CD4-positive, alpha-beta T cell (primary cell): ENCODE measurements around the gene ATP8A2. TPM values are rescaled to one million over a fixed set of nuclear protein-coding genes. Genes with fewer than 3 reads are reported as not detected.

ENCODE experiments used
- ATAC-seq: fragments of 200-7000 bp; cut with Tn5 transposase; one replicate; pipeline ENCODE4 v1.10.0; 2022; ENCODE audit warnings: mild to moderate bottlenecking; ENCODE audit not compliant: poor library complexity
- CTCF ChIA-PET: fragments of 350-600 bp; sonication (Branson Sonifier 250); formaldehyde crosslinking; loops from one replicate; lab custom pipeline; 2021; ENCODE audit warnings: antibody characterized with exemption, inconsistent platforms; lab: Charles Lee
- POLR2A ChIA-PET: fragments of 350-600 bp; sonication (Branson Sonifier 250); formaldehyde crosslinking; loops from one replicate; lab custom pipeline; 2021; ENCODE audit warnings: antibody characterized with exemption, inconsistent platforms; lab: Charles Lee
- DNase-seq, 14 experiments: peaks; one replicate each; pipeline ENCODE4 v3.0.0-alpha.2; 2013 to 2020; ENCODE audit warnings: mixed read lengths in 2 of 14
- H3K27ac ChIP-seq, 2 donors: one replicate each; pipeline versions ENCODE4 v1.5.1 to v1.7.0; 2013; ENCODE audit warnings: low read length in 2 of 2, low read depth in 1 of 2, mild to moderate bottlenecking in 1 of 2
- H3K27me3 ChIP-seq, 2 experiments: 1 replicate in 1 of 2; 2 replicates in 1 of 2; pipeline versions ENCODE4 v1.6.1 to v1.7.0; 2013; ENCODE audit warnings: low read length in 2 of 2, control low read depth in 1 of 2, mild to moderate bottlenecking in 1 of 2, moderate library complexity in 1 of 2; ENCODE audit not compliant: insufficient read depth in 2 of 2, control insufficient read depth in 1 of 2
- H3K36me3 ChIP-seq: one replicate; pipeline ENCODE4 v1.6.1; 2013; ENCODE audit warnings: low read length, control low read depth; ENCODE audit not compliant: insufficient read depth
- H3K4me1 ChIP-seq: one replicate; pipeline ENCODE4 v1.6.1; 2013; ENCODE audit warnings: low read length, control low read depth; ENCODE audit not compliant: insufficient read depth
- H3K4me3 ChIP-seq: one replicate; pipeline ENCODE4 v1.5.1; 2013; ENCODE audit warnings: mild to moderate bottlenecking, low read length, moderate library complexity
- H3K9me3 ChIP-seq, 2 experiments: 1 replicate in 1 of 2; 2 replicates in 1 of 2; pipeline versions ENCODE4 v1.6.1 to v1.7.0; 2013; ENCODE audit warnings: low read length in 2 of 2, mild to moderate bottlenecking in 2 of 2, control low read depth in 1 of 2, moderate library complexity in 1 of 2; ENCODE audit not compliant: control insufficient read depth in 1 of 2, insufficient read depth in 1 of 2
- H3K27ac Mint-ChIP-seq: one replicate; pipeline ENCODE4 v1.8.0; 2020; ENCODE audit warnings: mixed read lengths
- H3K27me3 Mint-ChIP-seq: one replicate; pipeline ENCODE4 v1.8.0; 2021; ENCODE audit warnings: mixed read lengths
- H3K36me3 Mint-ChIP-seq: one replicate; pipeline ENCODE4 v1.8.0; 2021; ENCODE audit warnings: low read depth, mixed read lengths
- H3K4me1 Mint-ChIP-seq: one replicate; pipeline ENCODE4 v1.8.0; 2021; ENCODE audit warnings: low read depth, mixed read lengths
- H3K4me3 Mint-ChIP-seq: one replicate; pipeline ENCODE4 v1.8.0; 2020; ENCODE audit warnings: mild to moderate bottlenecking, mixed read lengths
- H3K9me3 Mint-ChIP-seq: one replicate; pipeline ENCODE4 v1.8.0; 2020; ENCODE audit warnings: mixed read lengths
- intact Hi-C, 2 experiments: fragments of 100-400 bp; cut with DNase I in 1 of 2; cut with micrococcal nuclease in 1 of 2; formaldehyde crosslinking; loops; one replicate each; pipeline versions ENCODE4 v1.15.1 to v1.9.0; 2023 to 2025; cut with DNase I, micrococcal nuclease
- total RNA-seq, 174 experiments: library from RNA in 2 of 174; stranded (reverse) in 2 of 174; gene quantifications; one replicate each; pipeline ENCODE4 v1.2.3 and lab custom pipeline; 2021 to 2026
- TF ChIP-seq, protein P1 (sequence below): fragments of 200-600 bp; IDR thresholded peaks from one replicate; pipeline ENCODE4 v1.8.0; 2022; ENCODE audit warnings: antibody characterized with exemption, mild to moderate bottlenecking

The ATP8A2 gene
- total RNA-seq, 2 experiments from 2014 or later = 0.22 to 0.36 TPM

DNA sequence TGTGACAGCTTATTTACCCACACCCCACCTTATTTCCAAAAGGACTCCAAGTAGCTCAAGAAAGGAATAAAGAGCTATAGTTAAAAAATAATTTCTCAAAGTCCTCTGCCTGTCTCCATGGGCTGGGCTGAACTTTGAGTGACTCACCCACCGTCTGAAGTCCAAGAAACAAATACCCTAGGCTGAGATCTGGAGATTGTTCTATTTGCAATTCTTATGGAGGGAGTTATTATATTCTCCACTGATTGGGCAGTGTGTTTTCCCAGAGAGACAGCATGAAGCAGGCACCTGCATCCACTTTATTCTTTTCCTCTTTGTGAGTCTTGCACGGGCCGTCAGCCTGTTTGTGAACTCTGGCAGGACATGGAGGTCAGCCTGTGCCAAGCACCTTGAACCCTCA, 616.9 kb downstream of the ATP8A2 start:
- CTCF ChIA-PET = no interaction called here
- no peak overlapping the region for H3K4me3 ChIP-seq
- no peak overlapping the region for H3K27ac Mint-ChIP-seq
- no peaks in the 10 kb centered on the region for H3K27me3 ChIP-seq
- ATAC-seq (no peak), DNase-seq (no peak)
- H3K4me3 Mint-ChIP-seq = no peak overlapping the region
- TF ChIP-seq, protein P1, sequence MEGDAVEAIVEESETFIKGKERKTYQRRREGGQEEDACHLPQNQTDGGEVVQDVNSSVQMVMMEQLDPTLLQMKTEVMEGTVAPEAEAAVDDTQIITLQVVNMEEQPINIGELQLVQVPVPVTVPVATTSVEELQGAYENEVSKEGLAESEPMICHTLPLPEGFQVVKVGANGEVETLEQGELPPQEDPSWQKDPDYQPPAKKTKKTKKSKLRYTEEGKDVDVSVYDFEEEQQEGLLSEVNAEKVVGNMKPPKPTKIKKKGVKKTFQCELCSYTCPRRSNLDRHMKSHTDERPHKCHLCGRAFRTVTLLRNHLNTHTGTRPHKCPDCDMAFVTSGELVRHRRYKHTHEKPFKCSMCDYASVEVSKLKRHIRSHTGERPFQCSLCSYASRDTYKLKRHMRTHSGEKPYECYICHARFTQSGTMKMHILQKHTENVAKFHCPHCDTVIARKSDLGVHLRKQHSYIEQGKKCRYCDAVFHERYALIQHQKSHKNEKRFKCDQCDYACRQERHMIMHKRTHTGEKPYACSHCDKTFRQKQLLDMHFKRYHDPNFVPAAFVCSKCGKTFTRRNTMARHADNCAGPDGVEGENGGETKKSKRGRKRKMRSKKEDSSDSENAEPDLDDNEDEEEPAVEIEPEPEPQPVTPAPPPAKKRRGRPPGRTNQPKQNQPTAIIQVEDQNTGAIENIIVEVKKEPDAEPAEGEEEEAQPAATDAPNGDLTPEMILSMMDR = no peak
- H3K4me1 Mint-ChIP-seq = no peaks in the 10 kb centered on the region
- H3K36me3 Mint-ChIP-seq = no peaks in the 10 kb centered on the region
- H3K27ac ChIP-seq = no peak overlapping the region
- no peaks in the 10 kb centered on the region for H3K9me3 Mint-ChIP-seq
- no peaks in the 10 kb centered on the region for H3K9me3 ChIP-seq
- intact Hi-C loops = no loop called here
- no peaks in the 10 kb centered on the region for H3K4me1 ChIP-seq
- H3K27me3 Mint-ChIP-seq = no peaks in the 10 kb centered on the region
- H3K36me3 ChIP-seq = no peaks in the 10 kb centered on the region
- POLR2A ChIA-PET = interaction anchor here (0.6 kb wide), 1 partner anchor 111 kb away, joined by 4 read pairs; no protein-coding TSS in a partner anchor

DNA sequence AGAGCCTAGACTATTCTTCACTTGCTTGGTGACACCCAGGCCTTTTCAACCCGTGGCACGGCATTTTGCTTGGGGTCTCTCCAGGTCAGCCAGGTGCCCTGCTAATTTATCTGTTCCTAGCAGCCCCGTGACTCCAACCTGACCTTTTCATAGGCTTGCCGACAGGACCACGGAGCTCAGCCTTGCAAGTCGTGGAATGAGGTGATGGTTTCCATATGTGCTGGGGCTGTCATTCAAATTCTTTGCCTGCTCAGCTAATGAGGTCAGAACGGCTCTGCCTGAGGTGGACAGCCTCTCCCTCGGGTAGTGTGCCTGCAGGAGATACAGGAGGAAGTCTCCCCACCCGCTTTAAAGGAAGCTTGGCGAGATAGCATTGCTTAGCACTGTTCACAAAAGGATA, 619.0 kb downstream of the ATP8A2 start:
- ATAC-seq = no peak
- Mint-ChIP-seq H3K4me3 (no peak overlapping the region), H3K9me3 (peaks cover 6% of the 10 kb centered on the region), H3K27me3 (no peaks in the 10 kb centered on the region), H3K36me3 (no peaks in the 10 kb centered on the region), H3K27ac (no peak overlapping the region), H3K4me1 (no peaks in the 10 kb centered on the region)
- ChIA-PET POLR2A (no interaction called here), CTCF (interaction anchor here (1.9 kb wide), 1 partner anchor 9 kb away, joined by 5 read pairs; no protein-coding TSS in a partner anchor)
- TF ChIP-seq, protein P1 = no peak
- H3K36me3 ChIP-seq = no peaks in the 10 kb centered on the region
- no peak overlapping the region for H3K27ac ChIP-seq
- peaks cover 0 to 8% of the 10 kb centered on the region in 2 experiments for H3K9me3 ChIP-seq
- intact Hi-C loops = no loop called here
- no peak overlapping the region for H3K4me3 ChIP-seq
- H3K27me3 ChIP-seq = no peaks in the 10 kb centered on the region
- H3K4me1 ChIP-seq = no peaks in the 10 kb centered on the region
- DNase-seq = no peak

DNA sequence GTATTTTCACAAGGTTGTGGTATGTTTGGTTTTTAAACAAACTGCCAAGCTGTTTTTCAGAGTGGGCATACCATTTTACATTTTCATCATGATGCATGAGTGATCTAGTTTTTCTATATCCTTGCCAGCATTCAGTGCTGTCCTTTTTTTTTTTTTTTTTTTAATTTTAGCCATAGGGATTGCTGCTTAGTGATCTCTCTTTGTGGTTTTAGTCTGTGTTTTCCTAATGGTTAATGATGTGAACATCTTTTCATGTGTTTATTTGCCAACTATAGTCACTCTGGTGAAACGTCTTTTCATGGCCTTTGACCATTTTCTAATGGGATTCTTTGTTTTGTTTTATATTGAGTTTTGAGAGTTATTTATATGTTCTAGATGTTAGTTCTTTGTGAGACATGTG, 620.3 kb downstream of the ATP8A2 start:
- no peak for DNase-seq
- Mint-ChIP-seq H3K36me3 (no peaks in the 10 kb centered on the region), H3K27me3 (no peaks in the 10 kb centered on the region), H3K4me1 (no peaks in the 10 kb centered on the region), H3K9me3 (peaks cover 6% of the 10 kb centered on the region), H3K27ac (no peak overlapping the region), H3K4me3 (no peak overlapping the region)
- Histone ChIP-seq H3K9me3 (peaks cover 0 to 8% of the 10 kb centered on the region in 2 experiments), H3K4me3 (no peak overlapping the region), H3K4me1 (no peaks in the 10 kb centered on the region), H3K36me3 (no peaks in the 10 kb centered on the region), H3K27me3 (no peaks in the 10 kb centered on the region), H3K27ac (no peak overlapping the region)
- CTCF ChIA-PET = interaction anchor here (0.6 kb wide), 1 partner anchor 44 kb away, joined by 3 read pairs; no protein-coding TSS in a partner anchor
- TF ChIP-seq, protein P1 = no peak
- ATAC-seq = no peak
- POLR2A ChIA-PET = no interaction called here
- intact Hi-C loops = no loop called here
